AG10803 (cell line): ENCODE results near the gene CST6.

ENCODE experiments used
- DNase-seq: peaks from one replicate; pipeline ENCODE4 v3.0.0; 2010; ENCODE audit warnings: low read depth
- H3K4me3 ChIP-seq: 2 replicates; pipeline ENCODE4 v1.5.1; 2011; ENCODE audit warnings: mild to moderate bottlenecking, low read length, control low read depth
- CTCF ChIP-seq: conservative IDR thresholded peaks from 2 replicates; pipeline ENCODE4 v1.5.1; 2011; ENCODE audit warnings: mild to moderate bottlenecking, low read length, control low read depth, inconsistent platforms

CST6 gene

GRCh38 chr11:66056501-66056900 is 44.7 kb downstream of the CST6 start:
- no peak overlapping the region for H3K4me3 ChIP-seq
- TF ChIP-seq CTCF = no peak
- no peak for DNase-seq

- H3K4me3 ChIP-seq = no peak overlapping the region
- DNase-seq = no peak
- no peak for TF ChIP-seq CTCF
These were observed 48.3 kb downstream of the CST6 start for GRCh38 chr11:66059966-66060680.

GRCh38 chr11:66061268-66061667 is 49.5 kb downstream of the CST6 start:
- no peak overlapping the region for H3K4me3 ChIP-seq
- no peak for TF ChIP-seq CTCF
- DNase-seq = no peak

- no peak overlapping the region for H3K4me3 ChIP-seq
- no peak for TF ChIP-seq CTCF
- DNase-seq = no peak
These were observed 50.6 kb downstream of the CST6 start for GRCh38 chr11:66062408-66062807.
